GM21423 (cell line): ENCODE results near the gene ZNF281.
"Not testable (repeated sequence)": the region's sequence is repeated elsewhere in the genome, so short reads cannot be mapped to it uniquely, and the experiment has no call there.

ENCODE experiments used
- ATAC-seq: cut with Tn5 transposase; IDR thresholded peaks from one replicate; pipeline ENCODE4 v1.9.1; 2021; ENCODE audit warnings: mild to moderate bottlenecking, moderate library complexity; ENCODE audit not compliant: unreplicated experiment

Gene ZNF281

GRCh38 chr1:200429221-200429751, 19.4 kb upstream of the ZNF281 start:
- ATAC-seq: no peak

GRCh38 chr1:200428482-200429205, 18.8 kb upstream of the ZNF281 start:
- no peak for ATAC-seq

GRCh38 chr1:200427744-200428143, 17.9 kb upstream of the ZNF281 start:
- ATAC-seq: no peak

GRCh38 chr1:200426196-200426595, 16.4 kb upstream of the ZNF281 start:
- ATAC-seq: no peak

- ATAC-seq: no peak
Observed at GRCh38 chr1:200423235-200423634, 13.4 kb upstream of the ZNF281 start.

GRCh38 chr1:200422211-200422610, 12.4 kb upstream of the ZNF281 start:
- ATAC-seq: no peak

- peak; percentile 72 for ATAC-seq
Observed at GRCh38 chr1:200415789-200416593, 6.2 kb upstream of the ZNF281 start.

GRCh38 chr1:200415227-200415626, 5.4 kb upstream of the ZNF281 start:
- peak; percentile 54 for ATAC-seq

- no peak for ATAC-seq
Observed at GRCh38 chr1:200414657-200415056, 4.8 kb upstream of the ZNF281 start.

- ATAC-seq: not testable (repeated sequence)
Observed at GRCh38 chr1:200413766-200414165, 3.9 kb upstream of the ZNF281 start.

GRCh38 chr1:200411406-200412257, 1.8 kb upstream of the ZNF281 start:
- ATAC-seq: no peak

- ATAC-seq: peak; percentile 7
Observed at GRCh38 chr1:200410566-200410878, 686 bp upstream of the ZNF281 start.

GRCh38 chr1:200409203-200409760, 554 bp downstream of the ZNF281 start:
- ATAC-seq: peak; percentile 18

- no peak for ATAC-seq
Observed at GRCh38 chr1:200406161-200406797, 3.6 kb downstream of the ZNF281 start.

- ATAC-seq: no peak
Observed at GRCh38 chr1:200405264-200405663, 4.6 kb downstream of the ZNF281 start.

- no peak for ATAC-seq
Observed at GRCh38 chr1:200401708-200402107, 8.1 kb downstream of the ZNF281 start.

GRCh38 chr1:200401263-200401662, 8.6 kb downstream of the ZNF281 start:
- ATAC-seq: no peak

- no peak for ATAC-seq
Observed at GRCh38 chr1:200400556-200400955, 9.3 kb downstream of the ZNF281 start.

GRCh38 chr1:200399860-200400259, 10.0 kb downstream of the ZNF281 start:
- no peak for ATAC-seq

GRCh38 chr1:200398373-200398772, 11.5 kb downstream of the ZNF281 start:
- ATAC-seq: no peak
